Stimulated activated CD4-positive, alpha-beta T cell treated with anti-CD3 and anti-CD28 coated beads, Interleukin-12 subunit alpha, Interleukin-12 subunit beta, amount 100 ng/mL, for 24 hours (primary cell): ENCODE data around the gene TTC38.
"Not testable (repeated sequence)": the region's sequence is repeated elsewhere in the genome, so short reads cannot be mapped to it uniquely, and the experiment has no call there.

Source experiments
- DNase-seq, 2 experiments: peaks; one replicate each; pipeline ENCODE4 v3.0.0-alpha.2; 2020; ENCODE audit warnings: low read depth in 2 of 2

Gene TTC38

GRCh38 chr22:46296257-46297150, 28.7 kb downstream of the TTC38 start, which contains the start of gene GTSE1:
Gene GTSE1 (plus strand): TSS chr22:46296870. CDS start chr22:46297401, 531 bp downstream.
- DNase-seq: peak; percentile 90 to 93

GRCh38 chr22:46297151-46297812, 29.5 kb downstream of the TTC38 start:
- DNase-seq: peak in 1 of 2 experiments; percentile 6

- no peak for DNase-seq
These were observed 31.3 kb downstream of the TTC38 start for GRCh38 chr22:46299101-46299500.

- DNase-seq: no peak
These were observed 32.7 kb downstream of the TTC38 start for GRCh38 chr22:46300491-46300890.

GRCh38 chr22:46303347-46303965, 35.6 kb downstream of the TTC38 start:
- no peak for DNase-seq

GRCh38 chr22:46308283-46308988, 40.6 kb downstream of the TTC38 start:
- no peak for DNase-seq

- no peak for DNase-seq
These were observed 41.8 kb downstream of the TTC38 start for GRCh38 chr22:46309526-46310085.

GRCh38 chr22:46312056-46312455, 44.2 kb downstream of the TTC38 start:
- no peak for DNase-seq

- DNase-seq: not testable (repeated sequence)
These were observed 45.0 kb downstream of the TTC38 start for GRCh38 chr22:46312848-46313247.

- no peak for DNase-seq
These were observed 48.2 kb downstream of the TTC38 start for GRCh38 chr22:46315976-46316375.

GRCh38 chr22:46317646-46318045, 49.8 kb downstream of the TTC38 start:
- DNase-seq: no peak

- DNase-seq: no peak
These were observed 50.8 kb downstream of the TTC38 start for GRCh38 chr22:46318576-46318975.

- DNase-seq: no peak
These were observed 51.5 kb downstream of the TTC38 start for GRCh38 chr22:46319319-46319718.

- DNase-seq: no peak
These were observed 52.4 kb downstream of the TTC38 start for GRCh38 chr22:46320166-46320710.

GRCh38 chr22:46320716-46321386, 53.0 kb downstream of the TTC38 start:
- no peak for DNase-seq

GRCh38 chr22:46322711-46323110, 54.9 kb downstream of the TTC38 start:
- no peak for DNase-seq

GRCh38 chr22:46323162-46323561, 55.4 kb downstream of the TTC38 start:
- DNase-seq: no peak

GRCh38 chr22:46326066-46326680, 58.4 kb downstream of the TTC38 start:
- no peak for DNase-seq

GRCh38 chr22:46327691-46328465, 60.1 kb downstream of the TTC38 start:
- no peak for DNase-seq
